GM19372 (cell line): Measurements from ENCODE around the gene GALNT10.
"Not testable (repeated sequence)": the region's sequence is repeated elsewhere in the genome, so short reads cannot be mapped to it uniquely, and the experiment has no call there.

Experiments used
- ATAC-seq: cut with Tn5 transposase; IDR thresholded peaks from one replicate; pipeline ENCODE4 v1.9.1; 2021; ENCODE audit warnings: mild to moderate bottlenecking, low read depth, moderate library complexity; ENCODE audit not compliant: unreplicated experiment

GALNT10 gene

GRCh38 chr5:154190595-154191304 is at the start of gene GALNT10:
Gene GALNT10, plus strand, starts transcription at chr5:154190733. Its CDS starts 134 bp downstream, at chr5:154190867.
- peak; percentile 64 for ATAC-seq

GRCh38 chr5:154141745-154142221 is 48.8 kb upstream of the GALNT10 start:
- no peak for ATAC-seq

GRCh38 chr5:154143211-154143641 is 47.3 kb upstream of the GALNT10 start:
- ATAC-seq: no peak

GRCh38 chr5:154145268-154145667 is 45.3 kb upstream of the GALNT10 start:
- no peak for ATAC-seq

- no peak for ATAC-seq
Measured at GRCh38 chr5:154146409-154146808, 44.1 kb upstream of the GALNT10 start.

GRCh38 chr5:154147666-154148065 is 42.9 kb upstream of the GALNT10 start:
- no peak for ATAC-seq

GRCh38 chr5:154150471-154150870 is 40.1 kb upstream of the GALNT10 start:
- not testable (repeated sequence) for ATAC-seq

GRCh38 chr5:154157483-154158378 is 32.8 kb upstream of the GALNT10 start:
- ATAC-seq: no peak

- ATAC-seq: no peak
Measured at GRCh38 chr5:154158379-154158737, 32.2 kb upstream of the GALNT10 start.

- ATAC-seq: no peak
Measured at GRCh38 chr5:154159343-154159742, 31.2 kb upstream of the GALNT10 start.

GRCh38 chr5:154162539-154163151 is 27.9 kb upstream of the GALNT10 start:
- ATAC-seq: no peak

GRCh38 chr5:154163327-154164248 is 26.9 kb upstream of the GALNT10 start:
- ATAC-seq: no peak

- no peak for ATAC-seq
Measured at GRCh38 chr5:154164249-154164581, 26.3 kb upstream of the GALNT10 start.

- no peak for ATAC-seq
Measured at GRCh38 chr5:154165886-154166285, 24.6 kb upstream of the GALNT10 start.

GRCh38 chr5:154166901-154167791 is 23.4 kb upstream of the GALNT10 start:
- ATAC-seq: no peak

GRCh38 chr5:154168395-154168794 is 22.1 kb upstream of the GALNT10 start:
- ATAC-seq: no peak

- ATAC-seq: no peak
Measured at GRCh38 chr5:154172785-154173184, 17.7 kb upstream of the GALNT10 start.

GRCh38 chr5:154174091-154174490 is 16.4 kb upstream of the GALNT10 start:
- no peak for ATAC-seq

- no peak for ATAC-seq
Measured at GRCh38 chr5:154176181-154176580, 14.4 kb upstream of the GALNT10 start.
